Common myeloid progenitor, CD34-positive (primary cell): ENCODE data around the gene PAH.

ENCODE experiments used
- CTCF ChIA-PET: fragments of 350-600 bp; sonication (Branson Sonifier 250); formaldehyde crosslinking; loops from one replicate; lab custom pipeline; 2021; ENCODE audit warnings: antibody characterized with exemption; lab: Charles Lee
- POLR2A ChIA-PET: fragments of 350-600 bp; sonication (Branson Sonifier 250); formaldehyde crosslinking; loops from one replicate; lab custom pipeline; 2021; ENCODE audit warnings: antibody characterized with exemption; lab: Charles Lee
- DNase-seq, 3 donors: peaks; one replicate each; pipeline versions ENCODE4 v3.0.0 to v3.0.0-alpha.2; 2013
- H3K27ac ChIP-seq, 2 experiments: 1 replicate in 1 of 2; 2 replicates in 1 of 2; pipeline ENCODE4 v1.7.0; 2013; ENCODE audit warnings: inconsistent platforms in 2 of 2, low read length in 2 of 2, mild to moderate bottlenecking in 2 of 2, low read depth in 1 of 2, moderate library complexity in 1 of 2; ENCODE audit not compliant: severe bottlenecking in 2 of 2, insufficient read depth in 1 of 2, poor library complexity in 1 of 2
- H3K27me3 ChIP-seq, 5 experiments: replicated peaks in 2 of 5; 1 replicate in 3 of 5; 2 replicates in 2 of 5; pipeline versions ENCODE4 v1.6.1 to v1.7.0; 2013; ENCODE audit warnings: low read length in 4 of 5, mild to moderate bottlenecking in 2 of 5, moderate library complexity in 2 of 5, inconsistent platforms in 1 of 5; ENCODE audit not compliant: insufficient read depth in 5 of 5, control insufficient read depth in 4 of 5
- H3K36me3 ChIP-seq, 4 experiments: 1 replicate in 2 of 4; 2 replicates in 2 of 4; pipeline versions ENCODE4 v1.6.1 to v1.7.0; 2013; ENCODE audit warnings: low read length in 3 of 4, control low read depth in 1 of 4, mild to moderate bottlenecking in 1 of 4; ENCODE audit not compliant: control insufficient read depth in 4 of 4, insufficient read depth in 4 of 4
- H3K4me1 ChIP-seq, 4 experiments: 1 replicate in 3 of 4; 2 replicates in 1 of 4; pipeline versions ENCODE4 v1.6.1 to v1.7.1; 2013; ENCODE audit warnings: low read length in 3 of 4, mild to moderate bottlenecking in 3 of 4, control low read depth in 1 of 4, inconsistent platforms in 1 of 4, moderate library complexity in 1 of 4; ENCODE audit not compliant: control insufficient read depth in 4 of 4, insufficient read depth in 4 of 4; ENCODE audit errors: control extremely low read depth in 1 of 4
- H3K4me3 ChIP-seq, 7 experiments: 1 replicate in 4 of 7; 2 replicates in 3 of 7; pipeline versions ENCODE4 v1.5.1 to v1.7.0; 2013; ENCODE audit warnings: mild to moderate bottlenecking in 7 of 7, low read length in 6 of 7, moderate library complexity in 6 of 7, inconsistent platforms in 2 of 7, low read depth in 2 of 7, control low read depth in 1 of 7; ENCODE audit not compliant: insufficient read depth in 4 of 7, control insufficient read depth in 1 of 7; ENCODE audit errors: extremely low read depth in 1 of 7
- H3K9me3 ChIP-seq, 5 experiments: 1 replicate in 4 of 5; 2 replicates in 1 of 5; pipeline versions ENCODE4 v1.6.1 to v1.7.1; 2013; ENCODE audit warnings: low read length in 4 of 5, mild to moderate bottlenecking in 2 of 5, inconsistent platforms in 1 of 5, low read depth in 1 of 5, moderate library complexity in 1 of 5; ENCODE audit not compliant: control insufficient read depth in 4 of 5, insufficient read depth in 2 of 5; ENCODE audit errors: control extremely low read depth in 1 of 5
- WGBS: methylation state at CpG from one replicate; pipeline ENCODE4 v1.1.5; 2013; ENCODE audit not compliant: insufficient coverage; 5-methylcytosine and 5-hydroxymethylcytosine counted together

PAH gene

DNA sequence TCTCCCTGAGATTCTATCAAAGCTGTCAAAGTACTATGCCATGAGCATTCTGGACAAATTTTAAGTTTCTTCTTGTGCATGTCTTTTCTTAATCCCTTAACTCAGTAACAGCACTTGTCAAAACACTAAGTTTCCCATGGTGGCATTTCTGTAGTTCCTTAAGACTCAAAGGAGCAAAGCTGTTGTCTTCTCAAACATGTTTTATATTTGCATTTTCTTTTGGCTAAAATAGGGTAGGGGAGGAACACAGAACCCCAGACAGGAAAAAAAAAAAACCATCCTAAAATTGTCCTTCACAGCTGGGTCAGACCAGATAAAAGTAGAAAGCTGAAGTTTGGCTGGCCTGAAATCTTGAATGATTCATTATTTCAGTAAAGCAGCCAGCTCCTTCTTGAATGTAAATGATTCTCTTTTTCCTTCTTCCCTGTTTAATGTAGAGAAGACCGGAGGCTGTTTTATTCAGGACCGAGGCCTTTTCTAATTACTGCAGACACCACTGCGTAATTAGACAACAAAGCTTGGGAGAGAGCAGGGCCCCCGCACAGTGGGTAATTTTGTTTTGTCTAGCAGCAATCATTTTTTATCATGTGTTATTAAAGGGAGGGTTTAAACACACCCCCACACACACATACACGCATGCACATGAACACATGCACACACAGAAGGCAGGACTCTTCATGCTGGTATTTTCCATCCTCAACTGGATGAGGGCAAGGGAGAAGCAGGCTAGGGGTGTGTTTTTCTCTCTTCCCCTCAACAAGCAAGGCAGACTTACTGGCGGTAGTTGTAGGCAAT lies 51.0 kb downstream of the PAH start:
- no peak overlapping the region for H3K4me3 ChIP-seq
- CTCF ChIA-PET = no interaction called here
- DNase-seq = no peak
- H3K4me1 ChIP-seq = no peaks in the 10 kb centered on the region
- 100% methylated on average over 1 of the region's 6 CpGs for WGBS
- no peaks in the 10 kb centered on the region for H3K9me3 ChIP-seq
- no peak overlapping the region for H3K27ac ChIP-seq
- H3K27me3 ChIP-seq = no peaks in the 10 kb centered on the region
- POLR2A ChIA-PET = no interaction called here
- H3K36me3 ChIP-seq = no peaks in the 10 kb centered on the region

GRCh38 chr12:102862486-102862885 lies 54.6 kb downstream of the PAH start:
- no peaks in the 10 kb centered on the region for H3K4me1 ChIP-seq
- no peak for DNase-seq
- H3K9me3 ChIP-seq = no peaks in the 10 kb centered on the region
- H3K27me3 ChIP-seq = no peaks in the 10 kb centered on the region
- no peaks in the 10 kb centered on the region for H3K36me3 ChIP-seq
- POLR2A ChIA-PET = no interaction called here
- CTCF ChIA-PET = no interaction called here
- no peak overlapping the region for H3K4me3 ChIP-seq
- WGBS = 100% methylated on average over 1 of the region's 2 CpGs
- no peak overlapping the region for H3K27ac ChIP-seq

DNA sequence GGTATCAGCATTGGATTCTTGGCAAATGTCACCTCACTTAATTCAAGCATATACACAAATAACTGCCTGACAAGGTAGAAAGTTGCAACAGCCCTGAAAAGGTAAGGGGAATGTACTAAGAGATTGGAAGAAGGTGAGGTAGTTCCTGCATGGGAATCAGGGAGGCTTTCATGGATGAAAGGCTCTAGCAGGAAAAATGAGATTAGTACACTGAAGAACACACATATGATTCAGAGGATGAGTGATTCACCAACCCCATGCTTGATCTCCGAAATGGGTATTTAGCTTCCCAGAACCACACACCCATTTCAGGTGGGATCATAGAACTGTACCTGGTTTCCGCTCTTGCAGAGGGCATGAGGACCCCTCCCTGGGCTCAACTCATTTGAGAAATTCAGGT lies 65.8 kb downstream of the PAH start:
- CTCF ChIA-PET = no interaction called here
- WGBS = 96% methylated on average over 2 of the region's 2 CpGs
- no peaks in the 10 kb centered on the region for H3K9me3 ChIP-seq
- H3K4me1 ChIP-seq = no peaks in the 10 kb centered on the region
- no peak overlapping the region for H3K4me3 ChIP-seq
- peaks cover 0 to 4% (median 0%) of the 10 kb centered on the region in 5 experiments for H3K27me3 ChIP-seq
- no peak overlapping the region for H3K27ac ChIP-seq
- POLR2A ChIA-PET = no interaction called here
- no peaks in the 10 kb centered on the region for H3K36me3 ChIP-seq
- DNase-seq = no peak

DNA sequence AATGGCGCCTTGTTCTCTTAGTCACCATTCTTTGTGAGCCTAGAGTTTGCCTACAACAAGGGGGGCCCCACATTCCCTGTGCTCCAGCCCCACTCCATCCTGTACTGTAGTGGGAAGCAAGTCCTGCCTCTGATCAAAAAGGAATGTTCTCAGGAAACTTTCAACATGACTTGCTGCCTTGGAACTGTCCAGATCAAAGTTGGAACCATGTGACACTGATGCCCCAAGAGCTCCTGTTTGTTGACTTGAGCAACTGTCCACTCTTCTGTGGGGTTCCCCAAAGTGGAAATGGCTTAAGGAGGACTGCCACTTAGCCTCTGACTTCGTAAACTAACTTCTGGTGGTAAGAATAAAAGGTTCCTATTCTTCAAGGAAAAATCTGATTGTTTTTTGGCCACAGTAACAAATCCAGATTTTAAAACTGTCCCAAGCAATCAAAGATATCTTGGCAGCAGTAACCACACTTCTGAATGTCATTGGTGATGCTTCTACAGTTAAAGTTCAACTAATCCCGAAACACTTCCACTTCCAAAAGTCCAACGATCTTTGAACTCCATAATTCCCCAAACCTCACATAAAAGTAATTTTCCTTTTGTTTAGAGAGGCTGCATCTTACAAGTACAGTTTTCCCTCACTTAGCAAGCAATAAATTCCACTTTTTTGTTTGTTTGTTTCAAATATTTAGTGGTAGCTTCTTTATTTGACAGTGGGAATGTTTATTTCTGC lies 67.2 kb downstream of the PAH start:
- no peaks in the 10 kb centered on the region for H3K4me1 ChIP-seq
- no peak overlapping the region for H3K27ac ChIP-seq
- ChIA-PET CTCF (no interaction called here), POLR2A (no interaction called here)
- H3K9me3 ChIP-seq = no peaks in the 10 kb centered on the region
- 100% methylated on average over 1 of the region's 4 CpGs for WGBS
- H3K4me3 ChIP-seq = no peak overlapping the region
- DNase-seq = no peak
- H3K36me3 ChIP-seq = no peaks in the 10 kb centered on the region
- peaks cover 0 to 4% (median 0%) of the 10 kb centered on the region in 5 experiments for H3K27me3 ChIP-seq

DNA sequence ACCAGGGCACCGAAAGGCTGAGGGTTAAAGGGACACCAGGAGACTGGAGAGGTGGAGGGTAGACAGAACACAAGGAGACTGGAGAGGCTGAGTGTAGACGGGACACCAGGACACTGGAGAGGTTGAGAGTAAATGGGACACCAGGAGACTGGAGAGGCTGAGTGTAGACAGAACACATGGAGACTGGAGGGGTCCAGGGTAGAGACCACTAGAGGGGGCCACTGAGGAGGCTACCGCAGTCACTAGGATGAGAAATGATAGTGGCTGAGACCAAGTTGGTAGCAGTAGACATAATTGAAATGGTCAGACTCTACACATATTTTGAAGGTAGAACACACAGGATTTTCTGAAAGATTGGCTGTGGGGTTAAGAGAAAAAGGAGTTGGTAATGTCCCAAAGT lies 68.2 kb downstream of the PAH start:
- Histone ChIP-seq H3K4me1 (no peaks in the 10 kb centered on the region), H3K36me3 (no peaks in the 10 kb centered on the region), H3K27me3 (peaks cover 0 to 4% (median 0%) of the 10 kb centered on the region in 5 experiments), H3K27ac (no peak overlapping the region), H3K4me3 (no peak overlapping the region), H3K9me3 (no peaks in the 10 kb centered on the region)
- no peak for DNase-seq
- CTCF ChIA-PET = no interaction called here
- POLR2A ChIA-PET = no interaction called here
- 100% methylated on average over 2 of the region's 3 CpGs for WGBS

DNA sequence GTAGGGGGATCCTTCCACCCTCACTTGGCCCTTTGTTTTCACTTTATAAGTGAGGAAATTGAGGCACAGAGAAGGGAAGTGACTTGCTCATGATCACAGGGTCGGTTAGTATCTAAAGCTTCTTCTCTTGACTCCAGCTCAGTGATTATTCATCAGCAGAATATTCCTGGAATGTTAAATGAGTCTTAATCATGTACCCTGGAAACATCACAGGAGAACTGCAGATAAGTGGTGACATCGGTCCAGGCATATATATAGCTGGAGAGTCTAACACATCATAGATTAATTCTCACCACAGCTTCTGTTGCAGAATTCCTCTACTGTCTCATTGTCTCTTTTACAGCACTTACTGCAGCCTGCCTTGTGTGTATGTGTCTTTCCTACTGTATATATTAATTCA lies 69.9 kb downstream of the PAH start:
- H3K4me3 ChIP-seq = no peak overlapping the region
- WGBS = 92% methylated on average over 2 of the region's 2 CpGs
- no peaks in the 10 kb centered on the region for H3K9me3 ChIP-seq
- H3K4me1 ChIP-seq = no peaks in the 10 kb centered on the region
- H3K27ac ChIP-seq = no peak overlapping the region
- peaks cover 0 to 1% (median 0%) of the 10 kb centered on the region in 5 experiments for H3K27me3 ChIP-seq
- H3K36me3 ChIP-seq = no peaks in the 10 kb centered on the region
- CTCF ChIA-PET = interaction anchor here (2.4 kb wide), 1 partner anchor 9 kb away, joined by 5 read pairs; no protein-coding TSS in a partner anchor
- no peak for DNase-seq
- POLR2A ChIA-PET = no interaction called here
